SK-N-SH (cell line): ENCODE measurements around the gene SACM1L. TPM values are rescaled to one million over a fixed set of nuclear protein-coding genes. Genes with fewer than 3 reads are reported as not detected.

ENCODE experiments used
- CTCF ChIA-PET: fragments of 300-600, 350-600 bp; formaldehyde crosslinking; extraction: SDS; loops from one replicate; lab custom pipeline; 2021; lab: Yijun Ruan, JAX
- POLR2A ChIA-PET: fragments of 350-600 bp; sonication (Branson Sonifier 250); formaldehyde crosslinking; extraction: SDS; loops from one replicate; lab custom pipeline; 2020; ENCODE audit warnings: antibody characterized with exemption, inconsistent platforms; lab: Yijun Ruan, JAX
- DNase-seq: peaks from one replicate; pipeline ENCODE4 v3.0.0; 2012
- H2AFZ ChIP-seq: fragments of 200-600 bp; sonication (generic); 2 replicates; pipeline ENCODE4 v1.8.1; 2016; ENCODE audit warnings: antibody characterized with exemption, mild to moderate bottlenecking, low read depth
- H3F3A ChIP-seq: fragments of 200-600 bp; sonication (generic); replicated peaks from 2 replicates; pipeline ENCODE3; 2016; ENCODE audit warnings: antibody characterized with exemption, mild to moderate bottlenecking; ENCODE audit not compliant: insufficient read depth
- H3K27ac ChIP-seq, 2 experiments: fragments of 200-500 bp in 1 of 2; fragments of 200-600 bp in 1 of 2; sonication (Bioruptor generic) in 1 of 2; sonication (generic), shearing (Covaris generic) in 1 of 2; 2 replicates each; pipeline versions ENCODE4 v1.5.1 to v1.6.1; 2014 to 2016; ENCODE audit warnings: low read depth in 2 of 2, inconsistent platforms in 1 of 2, low read length in 1 of 2, mild to moderate bottlenecking in 1 of 2, mixed read lengths in 1 of 2
- H3K27me3 ChIP-seq: fragments of 200-600 bp; sonication (generic), shearing (Covaris generic); 2 replicates; pipeline ENCODE4 v1.6.1; 2016; ENCODE audit warnings: mixed run types; ENCODE audit not compliant: insufficient read depth
- H3K36me3 ChIP-seq, 2 experiments: fragments of 200-500 bp in 1 of 2; fragments of 200-600 bp in 1 of 2; sonication (Bioruptor generic) in 1 of 2; sonication (generic) in 1 of 2; replicated peaks in 1 of 2; 2 replicates each; pipeline versions ENCODE3 to v1.5.1; 2014 to 2016; ENCODE audit warnings: low read length in 1 of 2, mild to moderate bottlenecking in 1 of 2; ENCODE audit not compliant: insufficient read depth in 2 of 2, control insufficient read depth in 1 of 2
- H3K4me1 ChIP-seq, 2 experiments: fragments of 200-500 bp in 1 of 2; fragments of 200-600 bp in 1 of 2; sonication (Bioruptor generic) in 1 of 2; sonication (generic), shearing (Covaris generic) in 1 of 2; 2 replicates each; pipeline versions ENCODE4 v1.5.1 to v1.6.1; 2014 to 2016; ENCODE audit warnings: low read depth in 1 of 2, low read length in 1 of 2, mixed run types in 1 of 2; ENCODE audit not compliant: insufficient read depth in 2 of 2, control insufficient read depth in 1 of 2
- H3K4me2 ChIP-seq: fragments of 200-600 bp; sonication (generic), shearing (Covaris generic); 2 replicates; pipeline ENCODE4 v1.6.1; 2017; ENCODE audit warnings: mixed run types
- H3K4me3 ChIP-seq, 2 experiments: fragments of 200-500 bp in 1 of 2; fragments of 200-600 bp in 1 of 2; sonication (Bioruptor generic) in 1 of 2; sonication (generic), shearing (Covaris generic) in 1 of 2; 2 replicates each; pipeline versions ENCODE4 v1.5.1 to v1.8.1; 2014 to 2016; ENCODE audit warnings: low read depth in 2 of 2, inconsistent platforms in 1 of 2, low read length in 1 of 2, mild to moderate bottlenecking in 1 of 2, mixed read lengths in 1 of 2, moderate library complexity in 1 of 2
- H3K79me2 ChIP-seq: fragments of 200-600 bp; sonication (generic); 2 replicates; pipeline ENCODE4 v1.8.1; 2017; ENCODE audit warnings: mild to moderate bottlenecking; ENCODE audit not compliant: insufficient read depth
- H3K9ac ChIP-seq: fragments of 200-600 bp; sonication (generic); 2 replicates; pipeline ENCODE4 v1.6.1; 2017; ENCODE audit warnings: mixed run types
- H3K9me2 ChIP-seq: fragments of 200-600 bp; sonication (generic); 2 replicates; pipeline ENCODE4 v1.6.1; 2017; ENCODE audit warnings: mixed run types
- H3K9me3 ChIP-seq: fragments of 200-600 bp; sonication (generic); 2 replicates; pipeline ENCODE4 v1.6.1; 2017; ENCODE audit warnings: mixed run types, mild to moderate bottlenecking, moderate library complexity
- H4K20me1 ChIP-seq: fragments of 200-600 bp; sonication (generic); 2 replicates; pipeline ENCODE4 v1.6.1; 2017; ENCODE audit warnings: mild to moderate bottlenecking, mixed run types; ENCODE audit not compliant: insufficient read depth
- ELF1 ChIP-seq: IDR thresholded peaks from 2 replicates; pipeline ENCODE4 v1.4.0; 2012
- EZH2phosphoT487 ChIP-seq: fragments of 200-600 bp; sonication (generic); IDR thresholded peaks from 2 replicates; pipeline ENCODE4 v1.6.1; 2017; ENCODE audit warnings: low read depth, mixed run types, mild to moderate bottlenecking, antibody characterized with exemption, moderate library complexity, borderline replicate concordance
- FOSL2 ChIP-seq: IDR thresholded peaks from 2 replicates; pipeline ENCODE4 v1.4.0; 2012; ENCODE audit warnings: low read depth, mild to moderate bottlenecking, moderate library complexity, borderline replicate concordance
- GABPA ChIP-seq: IDR thresholded peaks from 2 replicates; pipeline ENCODE4 v1.4.0; 2012; ENCODE audit warnings: low read depth, mild to moderate bottlenecking
- GATA2 ChIP-seq: sonication (generic); formaldehyde crosslinking; IDR thresholded peaks from 2 replicates; pipeline ENCODE4 v1.5.0; 2020; ENCODE audit warnings: mild to moderate bottlenecking, missing genetic modification reagents
- JUND ChIP-seq: IDR thresholded peaks from 2 replicates; pipeline ENCODE4 v1.4.0; 2012
- MEF2A ChIP-seq: IDR thresholded peaks from 2 replicates; pipeline ENCODE4 v1.4.0; 2012; ENCODE audit warnings: low read depth, borderline replicate concordance
- RAD21 ChIP-seq: IDR thresholded peaks from 2 replicates; pipeline ENCODE4 v1.6.1; 2012; ENCODE audit warnings: mild to moderate bottlenecking, low read length
- REST ChIP-seq: IDR thresholded peaks from 2 replicates; pipeline ENCODE4 v1.6.1; 2012; ENCODE audit warnings: mild to moderate bottlenecking, low read depth, low read length, moderate library complexity
- RFX5 ChIP-seq: IDR thresholded peaks from 2 replicates; pipeline ENCODE4 v1.6.1; 2012; ENCODE audit warnings: mild to moderate bottlenecking, improper control_type of control experiment, low read length
- SIN3A ChIP-seq: IDR thresholded peaks from 2 replicates; pipeline ENCODE4 v1.6.1; 2012; ENCODE audit warnings: low read depth, mild to moderate bottlenecking, low read length, moderate library complexity, borderline replicate concordance
- SMC3 ChIP-seq: IDR thresholded peaks from 2 replicates; pipeline ENCODE4 v1.6.1; 2012; ENCODE audit warnings: low read depth, low read length, improper control_type of control experiment
- TAF1 ChIP-seq: IDR thresholded peaks from 2 replicates; pipeline ENCODE4 v1.6.1; 2012; ENCODE audit warnings: low read depth, mild to moderate bottlenecking, low read length, moderate library complexity, borderline replicate concordance
- TEAD4 ChIP-seq: IDR thresholded peaks from 2 replicates; pipeline ENCODE4 v1.4.0; 2012; ENCODE audit warnings: mild to moderate bottlenecking, borderline replicate concordance; ENCODE audit not compliant: insufficient read depth
- ZBTB33 ChIP-seq: IDR thresholded peaks from 2 replicates; pipeline ENCODE4 v1.4.0; 2012; ENCODE audit warnings: low read depth, borderline replicate concordance
- polyA plus RNA-seq, 3 experiments: library from polyadenylated mRNA; depleted of rRNA; stranded (reverse); fragments of >200 nt; gene quantifications; 2 replicates each; pipeline ENCODE4 v1.2.3, GENCODE V29; 2012

SACM1L gene
- polyA plus RNA-seq, 1 of the 3 experiments (the other 2 are of a cell fraction) = 11.2 TPM

GRCh38 chr3:45730409-45731154, 41.4 kb downstream of the SACM1L start (continued):
- TF ChIP-seq SIN3A = no peak

GRCh38 chr3:45736707-45737106, 47.5 kb downstream of the SACM1L start:
- no peaks in the 10 kb centered on the region for H4K20me1 ChIP-seq
- H3K4me1 ChIP-seq = peaks cover 0 to 2% of the 10 kb centered on the region in 2 experiments; a peak in 1 of 4 replicates
- H3K27me3 ChIP-seq = no peaks in the 10 kb centered on the region
- no peaks in the 10 kb centered on the region for H3K9me3 ChIP-seq
- H3K36me3 ChIP-seq = peaks cover 82 to 89% of the 10 kb centered on the region in 2 experiments
- H2AFZ ChIP-seq = no peak overlapping the region
- no peaks in the 10 kb centered on the region for H3K9me2 ChIP-seq
- POLR2A ChIA-PET = no interaction called here
- no peaks in the 10 kb centered on the region for H3F3A ChIP-seq
- H3K4me3 ChIP-seq = no peak overlapping the region
- no peak overlapping the region for H3K27ac ChIP-seq
- CTCF ChIA-PET = interaction anchor here (1.1 to 1.5 kb wide), 2 partner anchors 14 to 192 kb away, joined by 3 to 4 read pairs; no protein-coding TSS in a partner anchor
- no peak for DNase-seq
- H3K79me2 ChIP-seq = no peaks in the 10 kb centered on the region
- H3K4me2 ChIP-seq = no peak overlapping the region
- no peak overlapping the region for H3K9ac ChIP-seq
- TF ChIP-seq REST = no peak
- no peak for TF ChIP-seq ZBTB33
- TF ChIP-seq GATA2 = no peak
- TF ChIP-seq JUND = no peak
- TF ChIP-seq TEAD4 = no peak
- no peak for TF ChIP-seq EZH2phosphoT487
- TF ChIP-seq FOSL2 = no peak
- no peak for TF ChIP-seq ELF1
- TF ChIP-seq RAD21 = no peak
- no peak for TF ChIP-seq TAF1
- no peak for TF ChIP-seq MEF2A
- no peak for TF ChIP-seq RFX5
- TF ChIP-seq GABPA = no peak
- no peak for TF ChIP-seq SMC3
